Naive thymus-derived CD4-positive, alpha-beta T cell (primary cell): Measurements from ENCODE around the gene BCR. TPM values are rescaled to one million over a fixed set of nuclear protein-coding genes. Genes with fewer than 3 reads are reported as not detected.

Source experiments
- ATAC-seq: fragments of 150-1000 bp; cut with Tn5 transposase; 2 replicates; pipeline ENCODE4 v1.10.0; 2021; ENCODE audit warnings: mild to moderate bottlenecking, moderate library complexity
- CTCF ChIA-PET: fragments of 350-600 bp; sonication (Branson Sonifier 250); formaldehyde crosslinking; loops from one replicate; lab custom pipeline; 2021; ENCODE audit warnings: antibody characterized with exemption; lab: Charles Lee
- POLR2A ChIA-PET: fragments of 350-600 bp; sonication (Branson Sonifier 250); formaldehyde crosslinking; loops from one replicate; lab custom pipeline; 2021; ENCODE audit warnings: antibody characterized with exemption, inconsistent platforms; lab: Charles Lee
- DNase-seq, 9 donors: peaks; one replicate each; pipeline versions ENCODE4 v3.0.0 to v3.0.0-alpha.2; 2020 to 2022; ENCODE audit warnings: mixed read lengths in 1 of 9
- H3K27ac ChIP-seq: one replicate; pipeline ENCODE4 v1.7.0; 2013; ENCODE audit warnings: mild to moderate bottlenecking, low read depth, low read length, moderate library complexity
- H3K27me3 ChIP-seq, 2 donors: one replicate each; pipeline ENCODE4 v1.7.0; 2013; ENCODE audit warnings: low read length in 2 of 2, mild to moderate bottlenecking in 2 of 2, moderate library complexity in 2 of 2; ENCODE audit not compliant: control insufficient read depth in 2 of 2, insufficient read depth in 2 of 2
- H3K36me3 ChIP-seq, 3 experiments: 1 replicate in 2 of 3; 2 replicates in 1 of 3; pipeline ENCODE4 v1.7.0; 2013; ENCODE audit warnings: low read length in 3 of 3, mild to moderate bottlenecking in 3 of 3, moderate library complexity in 1 of 3; ENCODE audit not compliant: insufficient read depth in 3 of 3, control insufficient read depth in 2 of 3
- H3K4me1 ChIP-seq, 2 donors: one replicate each; pipeline ENCODE4 v1.7.0; 2013; ENCODE audit warnings: low read length in 2 of 2, mild to moderate bottlenecking in 2 of 2, moderate library complexity in 1 of 2; ENCODE audit not compliant: control insufficient read depth in 2 of 2, insufficient read depth in 2 of 2
- H3K4me3 ChIP-seq: 2 replicates; pipeline ENCODE4 v1.7.0; 2013; ENCODE audit warnings: mild to moderate bottlenecking, low read length
- H3K9me3 ChIP-seq, 3 experiments: 1 replicate in 2 of 3; 2 replicates in 1 of 3; pipeline ENCODE4 v1.7.0; 2013; ENCODE audit warnings: low read length in 3 of 3; ENCODE audit not compliant: control insufficient read depth in 2 of 3
- H3K27ac Mint-ChIP-seq, 9 donors: one replicate each; pipeline ENCODE4 v1.8.0; 2020 to 2022; ENCODE audit warnings: mixed read lengths in 9 of 9, mild to moderate bottlenecking in 8 of 9, moderate library complexity in 5 of 9, inconsistent platforms in 2 of 9
- H3K27me3 Mint-ChIP-seq, 5 donors: one replicate each; pipeline ENCODE4 v1.8.0; 2021 to 2022; ENCODE audit warnings: mixed read lengths in 5 of 5, mild to moderate bottlenecking in 1 of 5
- H3K36me3 Mint-ChIP-seq, 5 donors: one replicate each; pipeline ENCODE4 v1.8.0; 2020 to 2022; ENCODE audit warnings: mixed read lengths in 5 of 5, mild to moderate bottlenecking in 3 of 5, inconsistent platforms in 1 of 5
- H3K4me1 Mint-ChIP-seq, 7 donors: one replicate each; pipeline ENCODE4 v1.8.0; 2020 to 2022; ENCODE audit warnings: mixed read lengths in 7 of 7, mild to moderate bottlenecking in 3 of 7, inconsistent platforms in 1 of 7
- H3K4me3 Mint-ChIP-seq, 10 donors: one replicate each; pipeline ENCODE4 v1.8.0; 2020 to 2022; ENCODE audit warnings: mild to moderate bottlenecking in 10 of 10, mixed read lengths in 10 of 10, moderate library complexity in 6 of 10, inconsistent platforms in 2 of 10
- H3K9me3 Mint-ChIP-seq, 11 donors: one replicate each; pipeline ENCODE4 v1.8.0; 2020 to 2022; ENCODE audit warnings: mixed read lengths in 11 of 11, mild to moderate bottlenecking in 4 of 11, inconsistent platforms in 1 of 11, moderate library complexity in 1 of 11
- intact Hi-C, 2 donors: fragments of 100-400 bp; cut with micrococcal nuclease; formaldehyde crosslinking; loops; one replicate each; pipeline ENCODE4 v1.15.1; 2023
- polyA plus RNA-seq, 2 donors: library from polyadenylated mRNA; unstranded; fragments of 300-500 nt; fragmentation: Illumina TruSeq; gene quantifications; one replicate each; pipeline ENCODE4 v1.2.3, GENCODE V29; 2021
- total RNA-seq, 6 experiments: library from RNA in 5 of 6; stranded (reverse) in 5 of 6; gene quantifications; 1 replicate in 5 of 6; 2 replicates in 1 of 6; pipeline ENCODE4 v1.2.3 and lab custom pipeline; 2021 to 2026

The BCR gene
- total and polyA plus RNA-seq, 7 experiments from 2014 or later: 6.1 to 103 (median 83.8) TPM

DNA sequence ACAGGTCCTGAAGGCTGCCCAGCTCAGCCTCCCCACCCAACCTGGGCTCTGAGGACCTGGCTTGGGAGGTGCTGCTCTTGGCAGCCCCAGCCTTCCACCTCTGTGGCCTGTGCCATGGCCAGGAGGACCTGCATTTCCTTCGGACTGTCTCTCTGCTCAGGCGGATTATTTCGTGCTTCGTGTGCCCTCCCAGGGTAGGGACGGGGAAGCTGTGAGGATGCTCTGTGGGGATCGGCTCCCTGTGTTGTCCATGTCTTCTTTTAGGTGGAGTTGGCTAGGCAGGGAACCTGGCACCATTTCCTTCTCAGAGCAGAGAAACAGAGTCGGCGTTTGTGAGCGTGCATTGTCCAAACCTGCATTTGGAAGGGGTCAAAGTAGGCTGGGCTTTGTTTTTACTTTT is 34.1 kb downstream of the BCR start:
- intact Hi-C loops: no loop called here
- Histone ChIP-seq H3K4me3 (no peak overlapping the region), H3K36me3 (no peaks in the 10 kb centered on the region), H3K9me3 (no peaks in the 10 kb centered on the region), H3K27me3 (no peaks in the 10 kb centered on the region), H3K27ac (peak overlapping the region; percentile 16), H3K4me1 (peaks cover 8 to 46% of the 10 kb centered on the region in 2 donors)
- Mint-ChIP-seq H3K36me3 (peaks cover 0 to 3% (median 0%) of the 10 kb centered on the region in 5 donors), H3K4me1 (peaks cover 59 to 94% (median 83%) of the 10 kb centered on the region in 7 donors), H3K27me3 (no peaks in the 10 kb centered on the region), H3K27ac (peak overlapping the region in 8 of 9 donors; percentile 34 to 96 (median 82)), H3K4me3 (peak overlapping the region in 4 of 10 donors; percentile 2 to 83 (median 16)), H3K9me3 (peaks cover 0 to 1% (median 0%) of the 10 kb centered on the region in 11 donors)
- no peak for ATAC-seq
- ChIA-PET CTCF (no interaction called here), POLR2A (interaction anchor here (0.8 kb wide), 1 partner anchor 12 kb away, joined by 6 read pairs; no protein-coding TSS in a partner anchor)
- no peak for DNase-seq

DNA sequence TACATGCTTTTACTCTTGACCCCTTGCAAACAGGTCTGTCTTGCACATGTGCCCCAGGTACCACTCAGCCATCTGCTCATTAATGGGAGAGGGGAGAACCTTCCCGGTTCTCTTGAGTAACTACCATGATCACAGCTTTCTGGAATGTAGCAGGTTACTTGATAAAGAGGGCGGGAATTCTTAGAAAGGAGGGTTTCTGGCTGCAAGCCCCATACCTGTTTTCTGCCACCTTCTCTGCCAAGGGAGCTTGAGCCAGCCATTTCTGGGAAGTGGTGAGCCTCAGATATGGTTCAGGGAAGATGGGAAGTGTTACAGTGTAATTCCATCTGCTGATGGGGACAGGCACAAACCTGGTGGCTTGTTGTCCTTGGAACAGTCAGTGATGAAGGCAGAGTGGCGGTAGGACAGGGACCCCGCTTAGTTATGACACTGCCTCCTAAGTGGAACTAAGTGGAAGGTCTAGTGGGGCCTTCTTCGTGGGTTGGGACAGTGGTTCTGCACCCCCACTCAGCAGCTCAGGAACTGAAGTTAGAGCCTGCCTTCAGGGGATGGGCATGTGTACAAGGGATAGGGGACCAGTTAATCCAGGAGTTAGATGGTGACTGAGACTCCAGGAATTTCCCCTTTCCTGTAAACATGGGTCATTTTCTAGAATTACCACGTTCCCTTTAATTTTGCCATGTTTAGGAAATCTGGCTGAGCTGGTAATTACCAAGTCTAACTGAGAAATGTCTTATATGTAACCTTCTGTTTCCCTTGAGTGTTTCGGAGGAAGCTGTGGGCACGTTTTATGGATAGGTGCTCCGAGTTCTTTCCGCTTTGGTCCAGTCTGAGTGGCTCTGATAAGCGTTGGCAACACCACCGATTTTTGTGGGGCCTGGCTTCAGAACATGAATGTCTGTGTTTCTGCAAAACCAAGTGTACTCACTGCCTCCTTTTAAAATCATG is 35.3 kb downstream of the BCR start:
- Mint-ChIP-seq H3K4me3 (peak overlapping the region; percentile 67 to 94 (median 83)), H3K36me3 (peaks cover 0 to 5% (median 0%) of the 10 kb centered on the region in 5 donors), H3K9me3 (peaks cover 0 to 1% (median 0%) of the 10 kb centered on the region in 11 donors), H3K27me3 (no peaks in the 10 kb centered on the region), H3K4me1 (peaks cover 71 to 96% (median 91%) of the 10 kb centered on the region in 7 donors), H3K27ac (peak overlapping the region; percentile 80 to 96 (median 85))
- DNase-seq (peak in 3 of 9 donors; percentile 14 to 26 (median 21)), ATAC-seq (peak; percentile 5)
- no peaks in the 10 kb centered on the region for H3K9me3 ChIP-seq
- POLR2A ChIA-PET: interaction anchor here (0.7 to 2.2 kb wide), 7 partner anchors 9 to 35 kb away, joined by 3 to 13 read pairs (median 4); partner anchors contain the start of gene BCR
- no peaks in the 10 kb centered on the region for H3K36me3 ChIP-seq
- H3K27ac ChIP-seq: peak overlapping the region; percentile 70
- intact Hi-C loops: loop anchor here in 1 of 2 donors (1.0 to 2.0 kb wide), 3 partner anchors 11 to 35 kb away; partner anchors contain the start of gene BCR
- peak overlapping the region; percentile 12 for H3K4me3 ChIP-seq
- H3K27me3 ChIP-seq: no peaks in the 10 kb centered on the region
- CTCF ChIA-PET: interaction anchor here (0.6 kb wide), 1 partner anchor 84 kb away, joined by 3 read pairs; no protein-coding TSS in a partner anchor
- peaks cover 20 to 58% of the 10 kb centered on the region in 2 donors for H3K4me1 ChIP-seq

DNA sequence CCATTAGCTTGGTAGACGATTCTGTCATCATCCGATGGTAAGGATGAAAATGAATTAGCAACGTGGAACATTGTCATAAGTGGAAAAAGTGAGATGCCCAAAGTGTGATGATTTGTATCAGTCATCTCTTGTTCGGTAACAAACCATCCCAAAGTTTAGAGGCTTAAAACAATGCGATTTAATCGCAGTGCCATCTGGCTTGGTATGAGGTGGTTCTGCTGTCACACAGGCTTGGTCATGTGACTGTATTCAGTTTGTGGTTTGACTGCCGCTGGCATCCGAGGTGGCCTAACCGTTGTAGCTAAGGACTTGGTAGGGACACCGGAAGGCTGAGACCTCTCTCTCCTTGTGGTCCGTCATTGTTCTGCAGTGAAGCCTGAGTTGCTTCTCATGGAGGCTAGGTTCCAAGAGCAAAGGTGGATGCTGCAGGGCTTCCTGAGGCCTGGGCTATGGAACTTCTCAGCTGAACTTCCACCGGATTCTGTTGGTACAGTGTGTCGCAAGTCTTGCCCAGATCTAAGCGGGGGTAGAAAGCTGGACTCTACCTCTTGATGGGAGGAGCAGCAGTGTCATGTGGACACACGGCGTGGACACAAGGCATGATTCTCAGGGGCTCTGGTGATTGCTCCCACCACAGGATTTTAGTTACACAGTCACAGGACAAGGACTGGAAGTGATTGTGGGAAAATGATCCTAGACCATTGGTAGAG is 36.3 kb downstream of the BCR start:
- Mint-ChIP-seq H3K36me3 (peaks cover 0 to 5% (median 0%) of the 10 kb centered on the region in 5 donors), H3K27me3 (no peaks in the 10 kb centered on the region), H3K9me3 (peaks cover 0 to 1% (median 0%) of the 10 kb centered on the region in 11 donors), H3K27ac (peak overlapping the region; percentile 80 to 99 (median 85)), H3K4me3 (peak overlapping the region; percentile 67 to 94 (median 83)), H3K4me1 (peaks cover 77 to 100% (median 96%) of the 10 kb centered on the region in 7 donors)
- no peaks in the 10 kb centered on the region for H3K27me3 ChIP-seq
- POLR2A ChIA-PET: interaction anchor here (0.6 to 2.2 kb wide), 7 partner anchors 9 to 36 kb away, joined by 3 to 13 read pairs (median 4); partner anchors contain the start of gene BCR
- DNase-seq (peak in 8 of 9 donors; percentile 27 to 58 (median 44)), ATAC-seq (peak; percentile 71)
- CTCF ChIA-PET: no interaction called here
- intact Hi-C loops: loop anchor here in 1 of 2 donors (1.0 to 2.0 kb wide), 3 partner anchors 10 to 36 kb away; partner anchors contain the start of gene BCR
- H3K36me3 ChIP-seq: no peaks in the 10 kb centered on the region
- H3K27ac ChIP-seq: peak overlapping the region; percentile 70
- H3K4me1 ChIP-seq: peaks cover 21 to 68% of the 10 kb centered on the region in 2 donors
- no peaks in the 10 kb centered on the region for H3K9me3 ChIP-seq
- H3K4me3 ChIP-seq: peak overlapping the region; percentile 12

DNA sequence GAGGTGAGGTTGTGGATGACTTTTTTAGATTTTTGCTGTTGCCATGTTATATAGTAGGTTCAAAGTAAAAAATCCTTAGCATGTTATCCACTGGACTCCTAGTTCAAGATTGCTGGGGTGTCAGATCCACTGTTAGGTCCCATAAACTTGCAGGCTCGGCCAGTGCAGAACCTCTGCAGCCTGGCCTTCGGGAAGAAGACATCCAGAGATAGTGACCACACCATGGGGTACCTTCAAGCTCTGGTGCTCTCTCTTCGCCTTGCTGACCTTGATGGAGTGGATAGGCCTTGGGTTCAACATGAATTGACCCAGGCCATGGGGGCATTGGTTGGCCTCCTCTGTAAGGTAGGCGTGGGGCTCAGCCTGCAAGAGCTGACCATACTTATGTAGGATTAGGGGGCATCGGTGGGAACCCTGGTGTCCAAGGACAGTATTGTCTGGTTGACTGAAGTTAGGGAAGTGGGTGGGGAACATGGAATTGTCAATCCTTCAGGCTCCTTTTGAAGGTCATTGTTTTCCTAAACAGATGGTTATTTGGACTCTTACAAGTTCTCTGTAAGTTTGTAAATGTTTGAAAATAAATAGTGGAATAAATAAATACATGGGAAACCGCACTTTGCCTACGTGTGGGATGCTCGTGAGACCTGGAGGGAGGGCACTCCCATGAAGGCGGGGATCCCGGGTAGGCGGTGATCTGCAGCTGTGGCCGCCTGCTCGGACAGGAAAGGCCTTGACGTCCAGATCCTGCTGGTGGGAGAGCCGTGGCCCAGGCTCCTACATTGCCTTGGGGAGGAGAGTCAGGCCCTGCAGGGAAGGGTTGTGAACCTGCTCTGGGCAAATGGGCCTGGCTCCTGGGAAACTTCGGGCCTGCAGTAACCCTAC is 37.1 kb downstream of the BCR start:
- ChIA-PET POLR2A (interaction anchor here (0.6 to 2.2 kb wide), 6 partner anchors 8 to 62 kb away, joined by 3 to 13 read pairs (median 6); partner anchors contain the start of gene BCR), CTCF (interaction anchor here (1.2 kb wide), 3 partner anchors 10 to 69 kb away, joined by 3 read pairs; no protein-coding TSS in a partner anchor)
- ATAC-seq: no peak
- H3K4me3 ChIP-seq: peak overlapping the region; percentile 12
- no peaks in the 10 kb centered on the region for H3K27me3 Mint-ChIP-seq
- H3K36me3 ChIP-seq: no peaks in the 10 kb centered on the region
- peak overlapping the region; percentile 67 to 94 (median 83) for H3K4me3 Mint-ChIP-seq
- peaks cover 81 to 100% (median 98%) of the 10 kb centered on the region in 7 donors for H3K4me1 Mint-ChIP-seq
- no peaks in the 10 kb centered on the region for H3K9me3 ChIP-seq
- DNase-seq: no peak
- peak overlapping the region; percentile 80 to 99 (median 85) for H3K27ac Mint-ChIP-seq
- no peaks in the 10 kb centered on the region for H3K27me3 ChIP-seq
- intact Hi-C loops: loop anchor here (2.0 kb wide), 3 partner anchors 13 to 37 kb away; partner anchors contain the start of gene BCR (in 1 of the 2)
- H3K36me3 Mint-ChIP-seq: peaks cover 0 to 5% (median 0%) of the 10 kb centered on the region in 5 donors
- H3K27ac ChIP-seq: peak overlapping the region; percentile 70
- H3K4me1 ChIP-seq: peaks cover 21 to 76% of the 10 kb centered on the region in 2 donors
- peaks cover 0 to 1% (median 0%) of the 10 kb centered on the region in 11 donors for H3K9me3 Mint-ChIP-seq

DNA sequence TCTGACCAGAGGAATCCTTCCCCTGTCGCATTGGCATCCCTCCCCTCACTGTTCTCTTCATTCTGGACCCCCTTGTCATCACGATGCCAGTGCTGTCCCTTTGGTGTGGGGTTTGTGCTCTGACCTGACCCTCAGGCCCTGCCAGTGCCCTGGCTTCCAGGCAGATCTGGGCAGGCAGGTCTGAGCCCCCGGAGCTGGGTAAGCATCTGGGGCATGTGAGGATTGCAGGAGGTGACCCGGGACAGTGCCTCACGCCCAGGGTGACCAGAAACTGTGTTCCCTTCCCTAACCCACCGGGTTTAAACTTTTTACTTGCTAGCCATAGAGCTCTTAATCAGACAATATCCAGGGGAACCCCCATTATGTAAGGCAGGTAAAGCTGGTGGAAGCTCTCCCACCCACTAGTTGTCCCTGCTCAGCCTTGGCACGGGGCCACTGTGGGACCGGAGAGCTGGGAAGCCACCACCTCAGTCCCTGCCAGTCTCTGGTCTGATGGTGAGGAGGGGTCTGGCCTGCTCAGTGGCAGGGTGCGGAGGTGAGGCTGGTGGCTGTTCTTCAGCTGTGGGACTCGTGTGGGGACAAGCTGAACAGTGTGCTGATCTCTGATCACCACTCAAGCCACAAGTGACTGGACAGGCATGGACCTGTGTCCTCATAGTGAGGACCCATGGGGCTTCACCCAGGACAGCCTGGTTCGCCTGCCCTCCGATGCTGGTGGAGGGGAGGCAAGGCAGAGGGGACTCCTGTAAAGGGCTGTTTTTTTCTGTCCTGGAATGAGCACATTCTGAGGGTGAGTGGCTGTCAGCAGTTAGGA is 38.0 kb downstream of the BCR start:
- peak overlapping the region; percentile 80 to 99 (median 86) for H3K27ac Mint-ChIP-seq
- H3K36me3 Mint-ChIP-seq: peaks cover 0 to 5% (median 0%) of the 10 kb centered on the region in 5 donors
- Histone ChIP-seq H3K4me3 (peak overlapping the region; percentile 29), H3K4me1 (peaks cover 21 to 84% of the 10 kb centered on the region in 2 donors), H3K27me3 (no peaks in the 10 kb centered on the region), H3K36me3 (no peaks in the 10 kb centered on the region), H3K27ac (peak overlapping the region; percentile 70), H3K9me3 (no peaks in the 10 kb centered on the region)
- CTCF ChIA-PET: interaction anchor here (0.6 to 1.6 kb wide), 5 partner anchors 11 to 256 kb away, joined by 3 read pairs; no protein-coding TSS in a partner anchor
- intact Hi-C loops: loop anchor here (2.0 kb wide), 2 partner anchors 13 to 35 kb away; no protein-coding TSS in a partner anchor
- H3K9me3 Mint-ChIP-seq: peaks cover 0 to 1% (median 0%) of the 10 kb centered on the region in 11 donors
- peaks cover 81 to 100% (median 98%) of the 10 kb centered on the region in 7 donors for H3K4me1 Mint-ChIP-seq
- POLR2A ChIA-PET: interaction anchor here (1.3 to 1.5 kb wide), 2 partner anchors 9 to 61 kb away, joined by 3 to 9 read pairs; no protein-coding TSS in a partner anchor
- peak overlapping the region; percentile 78 to 94 (median 88) for H3K4me3 Mint-ChIP-seq
- no peak for ATAC-seq
- peak in 1 of 9 donors; percentile 30 for DNase-seq
- no peaks in the 10 kb centered on the region for H3K27me3 Mint-ChIP-seq
